ENCODE data around the gene DAND5. TPM values are rescaled to one million over a fixed set of nuclear protein-coding genes. Genes with fewer than 3 reads are reported as not detected.
"Not testable (repeated sequence)": the region's sequence is repeated elsewhere in the genome, so short reads cannot be mapped to it uniquely, and the experiment has no call there.

Gene DAND5
- total RNA-seq, 1 experiment from 2014 or later, result 0.52 TPM

GRCh38 chr19:12955996-12956395 is 13.4 kb upstream of the DAND5 start:
- H3K9me2 ChIP-seq (replicated peaks; ENCODE audit: insufficient read depth, low read length), result no peaks in the 10 kb centered on the region
- H3K4me2 ChIP-seq (ENCODE audit: low read depth, low read length, poor library complexity, severe bottlenecking), result peak overlapping the region; percentile 73
- peak overlapping the region; percentile 87 for H3K9ac ChIP-seq (ENCODE audit: low read length)
- no peaks in the 10 kb centered on the region for H3K27me3 ChIP-seq (ENCODE audit: low read length)
- H4K20me1 ChIP-seq (ENCODE audit: insufficient read depth, low read depth, low read length), result no peaks in the 10 kb centered on the region
- 0 out of 2 replicates have a peak, but pooled peaks cover 3% of the 10 kb centered on the region for H3K36me3 ChIP-seq (ENCODE audit: insufficient read depth, low read length)
- no peaks in the 10 kb centered on the region for H3K9me3 ChIP-seq (ENCODE audit: low read length)
- peak overlapping the region; percentile 92 for H3K4me3 ChIP-seq (ENCODE audit: low read length)
- peak; percentile 54 for DNase-seq
- H2AFZ ChIP-seq (ENCODE audit: low read length), result no peak overlapping the region
- H3K79me2 ChIP-seq (ENCODE audit: low read length), result peaks cover 36% of the 10 kb centered on the region
- H3K27ac ChIP-seq (ENCODE audit: low read length), result peak overlapping the region; percentile 54; the same call in 1 of the 2 replicates
- peaks cover 39% of the 10 kb centered on the region for H3K4me1 ChIP-seq (ENCODE audit: low read length)

- peak within 1 kb of the TSS; percentile 83 for H2AFZ ChIP-seq (ENCODE audit: low read length)
- H3K79me2 ChIP-seq (ENCODE audit: low read length), result peaks cover 36% of the 10 kb centered on the region
- H4K20me1 ChIP-seq (ENCODE audit: insufficient read depth, low read depth, low read length), result no peaks in the 10 kb centered on the region
- DNase-seq, result peak; percentile 93
- H3K4me3 ChIP-seq (ENCODE audit: low read length), result peak within 1 kb of the TSS; percentile 92
- H3K4me2 ChIP-seq (ENCODE audit: low read depth, low read length, poor library complexity, severe bottlenecking), result peak within 1 kb of the TSS; percentile 73
- no peaks in the 10 kb centered on the region for H3K27me3 ChIP-seq (ENCODE audit: low read length)
- peaks cover 39% of the 10 kb centered on the region for H3K4me1 ChIP-seq (ENCODE audit: low read length)
- H3K36me3 ChIP-seq (ENCODE audit: insufficient read depth, low read length), result 0 out of 2 replicates have a peak, but pooled peaks cover 3% of the 10 kb centered on the region
- peak within 1 kb of the TSS; percentile 87 for H3K9ac ChIP-seq (ENCODE audit: low read length)
- no peaks in the 10 kb centered on the region for H3K9me3 ChIP-seq (ENCODE audit: low read length)
- peak within 1 kb of the TSS; percentile 54 for H3K27ac ChIP-seq (ENCODE audit: low read length)
- no peaks in the 10 kb centered on the region for H3K9me2 ChIP-seq (replicated peaks; ENCODE audit: insufficient read depth, low read length)
These were observed 12.7 kb upstream of the DAND5 start, which contains the start of gene GADD45GIP1 for GRCh38 chr19:12956446-12957388. TSS of gene GADD45GIP1 (minus strand) at chr19:12957223. CDS start at chr19:12957212, 11 bp downstream.

- peaks cover 36% of the 10 kb centered on the region for H3K79me2 ChIP-seq (ENCODE audit: low read length)
- H3K36me3 ChIP-seq (ENCODE audit: insufficient read depth, low read length); H3K27me3 ChIP-seq (ENCODE audit: low read length); H3K9me2 ChIP-seq (replicated peaks; ENCODE audit: insufficient read depth, low read length); H4K20me1 ChIP-seq (ENCODE audit: insufficient read depth, low read depth, low read length); H3K9me3 ChIP-seq (ENCODE audit: low read length): not testable (repeated sequence)
- H3K4me2 ChIP-seq (ENCODE audit: low read depth, low read length, poor library complexity, severe bottlenecking), result peak overlapping the region; percentile 73
- H3K9ac ChIP-seq (ENCODE audit: low read length), result peak overlapping the region; percentile 87
- peak overlapping the region; percentile 92 for H3K4me3 ChIP-seq (ENCODE audit: low read length)
- H2AFZ ChIP-seq (ENCODE audit: low read length), result peak overlapping the region; percentile 83
- H3K27ac ChIP-seq (ENCODE audit: low read length), result peak overlapping the region; percentile 54
- H3K4me1 ChIP-seq (ENCODE audit: low read length), result peaks cover 39% of the 10 kb centered on the region
- DNase-seq, result peak; percentile 40
These were observed 11.9 kb upstream of the DAND5 start for GRCh38 chr19:12957389-12957952.

GRCh38 chr19:12959481-12959880 is 9.9 kb upstream of the DAND5 start:
- Histone ChIP-seq H4K20me1 (ENCODE audit: insufficient read depth, low read depth, low read length) (no peaks in the 10 kb centered on the region), H2AFZ (ENCODE audit: low read length) (no peak overlapping the region), H3K4me2 (ENCODE audit: low read depth, low read length, poor library complexity, severe bottlenecking) (no peak overlapping the region), H3K27ac (ENCODE audit: low read length) (no peak overlapping the region), H3K9me2 (replicated peaks; ENCODE audit: insufficient read depth, low read length) (no peaks in the 10 kb centered on the region), H3K9ac (ENCODE audit: low read length) (no peak overlapping the region), H3K9me3 (ENCODE audit: low read length) (no peaks in the 10 kb centered on the region), H3K4me3 (ENCODE audit: low read length) (no peak overlapping the region), H3K4me1 (ENCODE audit: low read length) (peaks cover 25% of the 10 kb centered on the region), H3K36me3 (ENCODE audit: insufficient read depth, low read length) (no peaks in the 10 kb centered on the region), H3K27me3 (ENCODE audit: low read length) (no peaks in the 10 kb centered on the region), H3K79me2 (ENCODE audit: low read length) (peaks cover 31% of the 10 kb centered on the region)
- no peak for DNase-seq

- Histone ChIP-seq H3K27me3 (ENCODE audit: low read length) (no peaks in the 10 kb centered on the region), H3K79me2 (ENCODE audit: low read length) (no peaks in the 10 kb centered on the region), H2AFZ (ENCODE audit: low read length) (peak overlapping the region; percentile 95), H3K27ac (ENCODE audit: low read length) (no peak overlapping the region), H3K36me3 (ENCODE audit: insufficient read depth, low read length) (no peaks in the 10 kb centered on the region), H3K4me3 (ENCODE audit: low read length) (peak overlapping the region; percentile 62), H4K20me1 (ENCODE audit: insufficient read depth, low read depth, low read length) (no peaks in the 10 kb centered on the region), H3K9me3 (ENCODE audit: low read length) (no peaks in the 10 kb centered on the region), H3K4me2 (ENCODE audit: low read depth, low read length, poor library complexity, severe bottlenecking) (peak overlapping the region; percentile 84), H3K9me2 (replicated peaks; ENCODE audit: insufficient read depth, low read length) (no peaks in the 10 kb centered on the region), H3K4me1 (ENCODE audit: low read length) (peaks cover 7% of the 10 kb centered on the region), H3K9ac (ENCODE audit: low read length) (peak overlapping the region; percentile 70)
- peak; percentile 90 for DNase-seq
These were observed 4.2 kb upstream of the DAND5 start for GRCh38 chr19:12965017-12965811.

GRCh38 chr19:12965812-12966135 is 3.6 kb upstream of the DAND5 start:
- Histone ChIP-seq H2AFZ (ENCODE audit: low read length) (peak overlapping the region; percentile 95), H3K4me1 (ENCODE audit: low read length) (peaks cover 7% of the 10 kb centered on the region), H3K9me3 (ENCODE audit: low read length) (no peaks in the 10 kb centered on the region), H4K20me1 (ENCODE audit: insufficient read depth, low read depth, low read length) (no peaks in the 10 kb centered on the region), H3K9me2 (replicated peaks; ENCODE audit: insufficient read depth, low read length) (no peaks in the 10 kb centered on the region), H3K4me3 (ENCODE audit: low read length) (peak overlapping the region; percentile 62; the same call in 1 of the 2 replicates), H3K79me2 (ENCODE audit: low read length) (no peaks in the 10 kb centered on the region), H3K9ac (ENCODE audit: low read length) (peak overlapping the region; percentile 70), H3K27ac (ENCODE audit: low read length) (no peak overlapping the region), H3K27me3 (ENCODE audit: low read length) (no peaks in the 10 kb centered on the region), H3K4me2 (ENCODE audit: low read depth, low read length, poor library complexity, severe bottlenecking) (peak overlapping the region; percentile 84), H3K36me3 (ENCODE audit: insufficient read depth, low read length) (no peaks in the 10 kb centered on the region)
- DNase-seq, result no peak

GRCh38 chr19:12967907-12968306 is 1.5 kb upstream of the DAND5 start:
- Histone ChIP-seq H3K9me2 (replicated peaks; ENCODE audit: insufficient read depth, low read length) (no peaks in the 10 kb centered on the region), H2AFZ (ENCODE audit: low read length) (no peak overlapping the region), H3K27ac (ENCODE audit: low read length) (no peak overlapping the region), H3K4me2 (ENCODE audit: low read depth, low read length, poor library complexity, severe bottlenecking) (no peak overlapping the region), H3K27me3 (ENCODE audit: low read length) (no peaks in the 10 kb centered on the region), H4K20me1 (ENCODE audit: insufficient read depth, low read depth, low read length) (no peaks in the 10 kb centered on the region), H3K4me1 (ENCODE audit: low read length) (peaks cover 7% of the 10 kb centered on the region), H3K36me3 (ENCODE audit: insufficient read depth, low read length) (no peaks in the 10 kb centered on the region), H3K79me2 (ENCODE audit: low read length) (no peaks in the 10 kb centered on the region), H3K9ac (ENCODE audit: low read length) (no peak overlapping the region), H3K4me3 (ENCODE audit: low read length) (no peak overlapping the region), H3K9me3 (ENCODE audit: low read length) (no peaks in the 10 kb centered on the region)
- DNase-seq, result no peak

Data from Karpas-422 (cell line).